ENCODE results near the gene NDUFS7.

DNA sequence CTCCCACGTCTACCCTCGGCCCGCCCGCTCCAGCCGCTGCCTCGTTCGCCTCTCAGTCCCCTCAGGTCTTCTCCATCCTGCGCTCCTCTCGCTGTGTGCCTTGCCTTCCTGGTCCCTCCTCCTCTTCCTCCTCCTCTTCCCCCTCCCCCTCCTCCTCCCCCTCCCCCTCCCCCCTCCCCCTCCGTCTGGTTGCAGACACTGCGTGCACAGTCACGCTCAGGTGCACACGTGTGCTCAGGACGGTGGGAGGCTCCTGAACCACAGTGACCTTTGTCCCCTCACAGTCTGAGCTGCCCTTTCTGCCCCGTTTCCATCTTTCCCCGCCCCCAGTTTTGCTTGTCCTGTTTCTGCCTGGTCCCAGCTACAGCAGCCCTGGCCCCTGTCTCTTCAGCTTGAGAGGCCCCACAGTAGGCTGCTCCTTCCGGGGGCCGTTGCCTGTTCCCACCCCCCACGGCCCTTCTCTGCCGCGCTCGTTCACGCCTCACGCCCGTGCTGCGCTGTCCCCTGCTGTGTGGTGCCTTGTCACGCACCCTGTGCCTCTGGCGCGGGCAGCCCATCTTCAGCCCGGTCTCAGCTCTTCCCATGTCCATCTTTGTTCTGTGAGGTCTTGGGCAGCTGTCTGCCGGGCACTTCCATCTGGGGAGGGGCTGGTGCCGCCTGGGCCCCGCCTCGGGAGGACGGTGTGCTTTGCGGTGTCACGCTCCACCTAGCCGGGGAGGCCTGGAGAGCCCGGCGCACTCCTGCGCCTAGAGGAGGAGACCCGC is 40.7 kb downstream of the NDUFS7 start:
- TF ChIP-seq, protein P1, sequence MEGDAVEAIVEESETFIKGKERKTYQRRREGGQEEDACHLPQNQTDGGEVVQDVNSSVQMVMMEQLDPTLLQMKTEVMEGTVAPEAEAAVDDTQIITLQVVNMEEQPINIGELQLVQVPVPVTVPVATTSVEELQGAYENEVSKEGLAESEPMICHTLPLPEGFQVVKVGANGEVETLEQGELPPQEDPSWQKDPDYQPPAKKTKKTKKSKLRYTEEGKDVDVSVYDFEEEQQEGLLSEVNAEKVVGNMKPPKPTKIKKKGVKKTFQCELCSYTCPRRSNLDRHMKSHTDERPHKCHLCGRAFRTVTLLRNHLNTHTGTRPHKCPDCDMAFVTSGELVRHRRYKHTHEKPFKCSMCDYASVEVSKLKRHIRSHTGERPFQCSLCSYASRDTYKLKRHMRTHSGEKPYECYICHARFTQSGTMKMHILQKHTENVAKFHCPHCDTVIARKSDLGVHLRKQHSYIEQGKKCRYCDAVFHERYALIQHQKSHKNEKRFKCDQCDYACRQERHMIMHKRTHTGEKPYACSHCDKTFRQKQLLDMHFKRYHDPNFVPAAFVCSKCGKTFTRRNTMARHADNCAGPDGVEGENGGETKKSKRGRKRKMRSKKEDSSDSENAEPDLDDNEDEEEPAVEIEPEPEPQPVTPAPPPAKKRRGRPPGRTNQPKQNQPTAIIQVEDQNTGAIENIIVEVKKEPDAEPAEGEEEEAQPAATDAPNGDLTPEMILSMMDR (IDR thresholded peaks at IDR 0.05) = no peak
- TF ChIP-seq CEBPB (IDR thresholded peaks at IDR 0.05) = no peak
- no peak for TF ChIP-seq FOSB (CRISPR knock-in tag; IDR thresholded peaks at IDR 0.05)
- TF ChIP-seq CHD4 (IDR thresholded peaks at IDR 0.05; ENCODE audit: borderline replicate concordance) = no peak
- TF ChIP-seq POLR2AphosphoS2 (conservative IDR thresholded peaks at IDR 0.05; ENCODE audit: low read length) = no peak
- TF ChIP-seq, protein P2, sequence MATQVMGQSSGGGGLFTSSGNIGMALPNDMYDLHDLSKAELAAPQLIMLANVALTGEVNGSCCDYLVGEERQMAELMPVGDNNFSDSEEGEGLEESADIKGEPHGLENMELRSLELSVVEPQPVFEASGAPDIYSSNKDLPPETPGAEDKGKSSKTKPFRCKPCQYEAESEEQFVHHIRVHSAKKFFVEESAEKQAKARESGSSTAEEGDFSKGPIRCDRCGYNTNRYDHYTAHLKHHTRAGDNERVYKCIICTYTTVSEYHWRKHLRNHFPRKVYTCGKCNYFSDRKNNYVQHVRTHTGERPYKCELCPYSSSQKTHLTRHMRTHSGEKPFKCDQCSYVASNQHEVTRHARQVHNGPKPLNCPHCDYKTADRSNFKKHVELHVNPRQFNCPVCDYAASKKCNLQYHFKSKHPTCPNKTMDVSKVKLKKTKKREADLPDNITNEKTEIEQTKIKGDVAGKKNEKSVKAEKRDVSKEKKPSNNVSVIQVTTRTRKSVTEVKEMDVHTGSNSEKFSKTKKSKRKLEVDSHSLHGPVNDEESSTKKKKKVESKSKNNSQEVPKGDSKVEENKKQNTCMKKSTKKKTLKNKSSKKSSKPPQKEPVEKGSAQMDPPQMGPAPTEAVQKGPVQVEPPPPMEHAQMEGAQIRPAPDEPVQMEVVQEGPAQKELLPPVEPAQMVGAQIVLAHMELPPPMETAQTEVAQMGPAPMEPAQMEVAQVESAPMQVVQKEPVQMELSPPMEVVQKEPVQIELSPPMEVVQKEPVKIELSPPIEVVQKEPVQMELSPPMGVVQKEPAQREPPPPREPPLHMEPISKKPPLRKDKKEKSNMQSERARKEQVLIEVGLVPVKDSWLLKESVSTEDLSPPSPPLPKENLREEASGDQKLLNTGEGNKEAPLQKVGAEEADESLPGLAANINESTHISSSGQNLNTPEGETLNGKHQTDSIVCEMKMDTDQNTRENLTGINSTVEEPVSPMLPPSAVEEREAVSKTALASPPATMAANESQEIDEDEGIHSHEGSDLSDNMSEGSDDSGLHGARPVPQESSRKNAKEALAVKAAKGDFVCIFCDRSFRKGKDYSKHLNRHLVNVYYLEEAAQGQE (IDR thresholded peaks at IDR 0.05) = no peak
- no peak for TF ChIP-seq POLR2A (IDR thresholded peaks at IDR 0.05; ENCODE audit: low read length)
- TF ChIP-seq ZC3H11A (IDR thresholded peaks at IDR 0.05) = no peak
- TF ChIP-seq, protein P3, sequence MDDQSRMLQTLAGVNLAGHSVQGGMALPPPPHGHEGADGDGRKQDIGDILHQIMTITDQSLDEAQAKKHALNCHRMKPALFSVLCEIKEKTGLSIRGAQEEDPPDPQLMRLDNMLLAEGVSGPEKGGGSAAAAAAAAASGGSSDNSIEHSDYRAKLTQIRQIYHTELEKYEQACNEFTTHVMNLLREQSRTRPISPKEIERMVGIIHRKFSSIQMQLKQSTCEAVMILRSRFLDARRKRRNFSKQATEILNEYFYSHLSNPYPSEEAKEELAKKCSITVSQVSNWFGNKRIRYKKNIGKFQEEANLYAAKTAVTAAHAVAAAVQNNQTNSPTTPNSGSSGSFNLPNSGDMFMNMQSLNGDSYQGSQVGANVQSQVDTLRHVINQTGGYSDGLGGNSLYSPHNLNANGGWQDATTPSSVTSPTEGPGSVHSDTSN (IDR thresholded peaks at IDR 0.05) = no peak

Data from A549 (cell line).